Vagina (tissue), 2 donors: ENCODE results near the gene LRMDA.

Experiments
- CTCF ChIP-seq, 3 experiments: fragments of 450-650 bp in 2 of 3; fragments of 200-600 bp in 1 of 3; sonication (generic) in 1 of 3; IDR thresholded peaks; one replicate each; pipeline ENCODE4 v1.5.1; 2017 to 2019; ENCODE audit warnings: antibody characterized with exemption in 3 of 3, mild to moderate bottlenecking in 2 of 3, moderate library complexity in 2 of 3
- POLR2A ChIP-seq, 2 donors: fragments of 450-650 bp; IDR thresholded peaks; one replicate each; pipeline ENCODE4 v1.6.1; 2017; ENCODE audit warnings: antibody characterized with exemption in 2 of 2, mild to moderate bottlenecking in 2 of 2, moderate library complexity in 2 of 2
- POLR2AphosphoS5 ChIP-seq, 2 donors: sonication (generic); formaldehyde crosslinking; IDR thresholded peaks; one replicate each; pipeline ENCODE4 v1.9.0; 2017; ENCODE audit warnings: antibody characterized with exemption in 2 of 2, mild to moderate bottlenecking in 2 of 2, low read depth in 1 of 2; ENCODE audit not compliant: insufficient read depth in 1 of 2

- TF ChIP-seq CTCF (IDR thresholded peaks at IDR 0.05) (no peak), POLR2AphosphoS5 (IDR thresholded peaks at IDR 0.05; ENCODE audit: insufficient read depth in 1 of 2, low read depth in 1 of 2) (no peak), POLR2A (IDR thresholded peaks at IDR 0.05) (no peak)
These were observed 1112.2 kb downstream of the LRMDA start for GRCh38 chr10:76543655-76544054.
